RWPE1 (cell line): ENCODE measurements around the gene RAB40C.

Experiments
- CTCF ChIA-PET: fragments of 350-600 bp; sonication (Branson Sonifier 250); formaldehyde crosslinking; extraction: SDS; loops from one replicate; lab custom pipeline; 2021; lab: Yijun Ruan, JAX
- POLR2A ChIA-PET: fragments of 400-600 bp; formaldehyde crosslinking; extraction: SDS; loops from one replicate; lab custom pipeline; 2020; ENCODE audit warnings: antibody characterized with exemption; ENCODE audit not compliant: low non-redundant PET; lab: Yijun Ruan, JAX
- DNase-seq: peaks from one replicate; pipeline ENCODE4 v3.0.0; 2012; ENCODE audit warnings: low spot score
- H3K27ac ChIP-seq: fragments of 450-650 bp; 2 replicates; pipeline ENCODE4 v1.5.1; 2017
- CTCF ChIP-seq: fragments of 450-650 bp; conservative IDR thresholded peaks from 2 replicates; pipeline ENCODE4 v1.5.1; 2017; ENCODE audit warnings: low read depth, mild to moderate bottlenecking

The RAB40C gene

GRCh38 chr16:636206-637080 lies 46.6 kb downstream of the RAB40C start, which contains the start of gene METTL26:
Gene METTL26 (minus strand): TSS chr16:636305. CDS start chr16:636290, 15 bp downstream.
- peak within 1 kb of the TSS; percentile 93 for H3K27ac ChIP-seq

GRCh38 chr16:637081-638018 lies 47.5 kb downstream of the RAB40C start:
- peak; percentile 99 for DNase-seq
- ChIA-PET CTCF (interaction anchor here (0.7 to 2.2 kb wide), 2 partner anchors 25 to 45 kb away, joined by 3 to 11 read pairs; no protein-coding TSS in a partner anchor), POLR2A (interaction anchor here (0.6 to 1.2 kb wide), 2 partner anchors 10 to 1202 kb away, joined by 3 read pairs; no protein-coding TSS in a partner anchor)
- no peak for TF ChIP-seq CTCF
- peak overlapping the region; percentile 93 for H3K27ac ChIP-seq

More at GRCh38 chr16:636206-637080, 46.6 kb downstream of the RAB40C start, which contains the start of gene METTL26:
- POLR2A ChIA-PET, result interaction anchor here (0.6 to 1.2 kb wide), 4 partner anchors 10 to 1203 kb away, joined by 3 to 4 read pairs (median 4); partner anchors contain the start of gene WDR90
- DNase-seq, result peak; percentile 88
- CTCF ChIA-PET, result interaction anchor here (0.6 to 2.2 kb wide), 2 partner anchors 44 to 160 kb away, joined by 3 to 11 read pairs; no protein-coding TSS in a partner anchor
- no peak for TF ChIP-seq CTCF

GRCh38 chr16:638034-638543 lies 48.2 kb downstream of the RAB40C start:
- DNase-seq, result no peak
- POLR2A ChIA-PET, result no interaction called here
- CTCF ChIA-PET, result interaction anchor here (0.6 to 2.2 kb wide), 3 partner anchors 24 to 487 kb away, joined by 3 to 11 read pairs (median 7); no protein-coding TSS in a partner anchor
- H3K27ac ChIP-seq, result peak overlapping the region; percentile 93
- TF ChIP-seq CTCF, result no peak

GRCh38 chr16:638836-639235 lies 49.0 kb downstream of the RAB40C start:
- ChIA-PET POLR2A (no interaction called here), CTCF (interaction anchor here (0.6 kb wide), 1 partner anchor 488 kb away, joined by 7 read pairs; no protein-coding TSS in a partner anchor)
- TF ChIP-seq CTCF, result no peak
- H3K27ac ChIP-seq, result peak overlapping the region; percentile 93
- DNase-seq, result no peak

- ChIA-PET POLR2A (no interaction called here), CTCF (interaction anchor here (0.6 to 0.7 kb wide), 2 partner anchors 9 to 107 kb away, joined by 3 to 5 read pairs; partner anchors contain the start of gene WDR90)
- no peak for DNase-seq
- peak overlapping the region; percentile 46; the same call in 1 of the 2 replicates for H3K27ac ChIP-seq
- TF ChIP-seq CTCF, result no peak
Observed at GRCh38 chr16:640614-641013, 50.7 kb downstream of the RAB40C start.
